CD4-positive, alpha-beta T cell (primary cell): ENCODE measurements around the gene RNASE1. TPM values are rescaled to one million over a fixed set of nuclear protein-coding genes. Genes with fewer than 3 reads are reported as not detected.

ENCODE experiments used
- ATAC-seq: fragments of 200-7000 bp; cut with Tn5 transposase; one replicate; pipeline ENCODE4 v1.10.0; 2022; ENCODE audit warnings: mild to moderate bottlenecking; ENCODE audit not compliant: poor library complexity
- CTCF ChIA-PET: fragments of 350-600 bp; sonication (Branson Sonifier 250); formaldehyde crosslinking; loops from one replicate; lab custom pipeline; 2021; ENCODE audit warnings: antibody characterized with exemption, inconsistent platforms; lab: Charles Lee
- POLR2A ChIA-PET: fragments of 350-600 bp; sonication (Branson Sonifier 250); formaldehyde crosslinking; loops from one replicate; lab custom pipeline; 2021; ENCODE audit warnings: antibody characterized with exemption, inconsistent platforms; lab: Charles Lee
- DNase-seq, 14 experiments: peaks; one replicate each; pipeline ENCODE4 v3.0.0-alpha.2; 2013 to 2020; ENCODE audit warnings: mixed read lengths in 2 of 14
- H3K27ac ChIP-seq, 2 donors: one replicate each; pipeline versions ENCODE4 v1.5.1 to v1.7.0; 2013; ENCODE audit warnings: low read length in 2 of 2, low read depth in 1 of 2, mild to moderate bottlenecking in 1 of 2
- H3K27me3 ChIP-seq, 2 experiments: 1 replicate in 1 of 2; 2 replicates in 1 of 2; pipeline versions ENCODE4 v1.6.1 to v1.7.0; 2013; ENCODE audit warnings: low read length in 2 of 2, control low read depth in 1 of 2, mild to moderate bottlenecking in 1 of 2, moderate library complexity in 1 of 2; ENCODE audit not compliant: insufficient read depth in 2 of 2, control insufficient read depth in 1 of 2
- H3K36me3 ChIP-seq: one replicate; pipeline ENCODE4 v1.6.1; 2013; ENCODE audit warnings: low read length, control low read depth; ENCODE audit not compliant: insufficient read depth
- H3K4me1 ChIP-seq: one replicate; pipeline ENCODE4 v1.6.1; 2013; ENCODE audit warnings: low read length, control low read depth; ENCODE audit not compliant: insufficient read depth
- H3K4me3 ChIP-seq: one replicate; pipeline ENCODE4 v1.5.1; 2013; ENCODE audit warnings: mild to moderate bottlenecking, low read length, moderate library complexity
- H3K9me3 ChIP-seq, 2 experiments: 1 replicate in 1 of 2; 2 replicates in 1 of 2; pipeline versions ENCODE4 v1.6.1 to v1.7.0; 2013; ENCODE audit warnings: low read length in 2 of 2, mild to moderate bottlenecking in 2 of 2, control low read depth in 1 of 2, moderate library complexity in 1 of 2; ENCODE audit not compliant: control insufficient read depth in 1 of 2, insufficient read depth in 1 of 2
- H3K27ac Mint-ChIP-seq: one replicate; pipeline ENCODE4 v1.8.0; 2020; ENCODE audit warnings: mixed read lengths
- H3K27me3 Mint-ChIP-seq: one replicate; pipeline ENCODE4 v1.8.0; 2021; ENCODE audit warnings: mixed read lengths
- H3K36me3 Mint-ChIP-seq: one replicate; pipeline ENCODE4 v1.8.0; 2021; ENCODE audit warnings: low read depth, mixed read lengths
- H3K4me1 Mint-ChIP-seq: one replicate; pipeline ENCODE4 v1.8.0; 2021; ENCODE audit warnings: low read depth, mixed read lengths
- H3K4me3 Mint-ChIP-seq: one replicate; pipeline ENCODE4 v1.8.0; 2020; ENCODE audit warnings: mild to moderate bottlenecking, mixed read lengths
- H3K9me3 Mint-ChIP-seq: one replicate; pipeline ENCODE4 v1.8.0; 2020; ENCODE audit warnings: mixed read lengths
- CTCF ChIP-seq: fragments of 200-600 bp; IDR thresholded peaks from one replicate; pipeline ENCODE4 v1.8.0; 2022; ENCODE audit warnings: antibody characterized with exemption, mild to moderate bottlenecking
- intact Hi-C, 2 experiments: fragments of 100-400 bp; cut with DNase I in 1 of 2; cut with micrococcal nuclease in 1 of 2; formaldehyde crosslinking; loops; one replicate each; pipeline versions ENCODE4 v1.15.1 to v1.9.0; 2023 to 2025; cut with DNase I, micrococcal nuclease
- polyA plus RNA-seq, 2 donors: library from polyadenylated mRNA; unstranded; fragments of 120-200 nt; gene quantifications; one replicate each; pipeline ENCODE4 v1.2.1, GENCODE V29; 2013
- total RNA-seq, 174 experiments: library from RNA in 2 of 174; stranded (reverse) in 2 of 174; gene quantifications; one replicate each; pipeline ENCODE4 v1.2.3 and lab custom pipeline; 2021 to 2026

The RNASE1 gene
- total RNA-seq = not detected
- polyA plus RNA-seq (2013, experiment 1 of 2) = not detected
- 3.7 TPM for polyA plus RNA-seq (2013, experiment 2 of 2)
- 0 to 2.7 (median 0) reads per million in 172 experiments for total RNA-seq (lab: John Stamatoyannopoulos, UW)

- ChIA-PET POLR2A (no interaction called here), CTCF (no interaction called here)
- Histone ChIP-seq H3K27me3 (no peaks in the 10 kb centered on the region), H3K27ac (no peak within 1 kb of the TSS), H3K9me3 (no peaks in the 10 kb centered on the region), H3K36me3 (no peaks in the 10 kb centered on the region), H3K4me3 (no peak within 1 kb of the TSS), H3K4me1 (peaks cover 3% of the 10 kb centered on the region)
- no peaks in the 10 kb centered on the region for H3K9me3 Mint-ChIP-seq
- no peak for TF ChIP-seq CTCF
- H3K4me3 Mint-ChIP-seq = no peak within 1 kb of the TSS
- peaks cover 6% of the 10 kb centered on the region for H3K27me3 Mint-ChIP-seq
- no peak within 1 kb of the TSS for H3K27ac Mint-ChIP-seq
- ATAC-seq (no peak), DNase-seq (no peak)
- peaks cover 7% of the 10 kb centered on the region for H3K4me1 Mint-ChIP-seq
- intact Hi-C loops = no loop called here
- no peaks in the 10 kb centered on the region for H3K36me3 Mint-ChIP-seq
Observed at GRCh38 chr14:20802341-20803084, at the start of gene RNASE1. Gene RNASE1, minus strand, starts transcription at chr14:20802844. Its CDS starts 776 bp downstream, at chr14:20802068.

GRCh38 chr14:20848955-20849570 is 46.4 kb upstream of the RNASE1 start:
- intact Hi-C loops = no loop called here
- H3K9me3 ChIP-seq = no peaks in the 10 kb centered on the region
- CTCF ChIA-PET = interaction anchor here (1.1 to 1.4 kb wide), 2 partner anchors 8 to 122 kb away, joined by 3 to 6 read pairs; no protein-coding TSS in a partner anchor
- no peaks in the 10 kb centered on the region for H3K9me3 Mint-ChIP-seq
- POLR2A ChIA-PET = no interaction called here
- no peaks in the 10 kb centered on the region for H3K36me3 ChIP-seq
- H3K27me3 Mint-ChIP-seq = no peaks in the 10 kb centered on the region
- no peak for ATAC-seq
- no peak overlapping the region for H3K27ac ChIP-seq
- H3K4me3 Mint-ChIP-seq = no peak overlapping the region
- H3K4me3 ChIP-seq = no peak overlapping the region
- no peak overlapping the region for H3K27ac Mint-ChIP-seq
- DNase-seq = no peak
- H3K27me3 ChIP-seq = no peaks in the 10 kb centered on the region
- no peak for TF ChIP-seq CTCF
- H3K4me1 Mint-ChIP-seq = no peaks in the 10 kb centered on the region
- no peaks in the 10 kb centered on the region for H3K36me3 Mint-ChIP-seq
- H3K4me1 ChIP-seq = no peaks in the 10 kb centered on the region

- DNase-seq (peak in 2 of 14 experiments; percentile 27 to 51), ATAC-seq (no peak)
- H3K4me1 Mint-ChIP-seq = no peaks in the 10 kb centered on the region
- Histone ChIP-seq H3K27me3 (no peaks in the 10 kb centered on the region), H3K36me3 (no peaks in the 10 kb centered on the region), H3K4me1 (no peaks in the 10 kb centered on the region), H3K9me3 (no peaks in the 10 kb centered on the region), H3K4me3 (no peak overlapping the region), H3K27ac (no peak overlapping the region)
- H3K4me3 Mint-ChIP-seq = no peak overlapping the region
- intact Hi-C loops = no loop called here
- ChIA-PET POLR2A (no interaction called here), CTCF (interaction anchor here (1.1 to 1.4 kb wide), 2 partner anchors 9 to 122 kb away, joined by 3 to 6 read pairs; no protein-coding TSS in a partner anchor)
- no peaks in the 10 kb centered on the region for H3K36me3 Mint-ChIP-seq
- TF ChIP-seq CTCF = no peak
- no peaks in the 10 kb centered on the region for H3K9me3 Mint-ChIP-seq
- no peaks in the 10 kb centered on the region for H3K27me3 Mint-ChIP-seq
- H3K27ac Mint-ChIP-seq = no peak overlapping the region
Observed at GRCh38 chr14:20848316-20848954, 45.8 kb upstream of the RNASE1 start.
